Cardiac ventricle fibroblast (primary cell): ENCODE results near the gene DCP2. TPM values are rescaled to one million over a fixed set of nuclear protein-coding genes. Genes with fewer than 3 reads are reported as not detected.

Source experiments
- total RNA-seq: library from RNA; depleted of rRNA; stranded (reverse); fragments of >200 nt; gene quantifications from 2 replicates; pipeline ENCODE4 v1.2.3, GENCODE V29; 2015

The DCP2 gene
- total RNA-seq: 23.4 and 30.4 TPM in 2 replicates

DNA sequence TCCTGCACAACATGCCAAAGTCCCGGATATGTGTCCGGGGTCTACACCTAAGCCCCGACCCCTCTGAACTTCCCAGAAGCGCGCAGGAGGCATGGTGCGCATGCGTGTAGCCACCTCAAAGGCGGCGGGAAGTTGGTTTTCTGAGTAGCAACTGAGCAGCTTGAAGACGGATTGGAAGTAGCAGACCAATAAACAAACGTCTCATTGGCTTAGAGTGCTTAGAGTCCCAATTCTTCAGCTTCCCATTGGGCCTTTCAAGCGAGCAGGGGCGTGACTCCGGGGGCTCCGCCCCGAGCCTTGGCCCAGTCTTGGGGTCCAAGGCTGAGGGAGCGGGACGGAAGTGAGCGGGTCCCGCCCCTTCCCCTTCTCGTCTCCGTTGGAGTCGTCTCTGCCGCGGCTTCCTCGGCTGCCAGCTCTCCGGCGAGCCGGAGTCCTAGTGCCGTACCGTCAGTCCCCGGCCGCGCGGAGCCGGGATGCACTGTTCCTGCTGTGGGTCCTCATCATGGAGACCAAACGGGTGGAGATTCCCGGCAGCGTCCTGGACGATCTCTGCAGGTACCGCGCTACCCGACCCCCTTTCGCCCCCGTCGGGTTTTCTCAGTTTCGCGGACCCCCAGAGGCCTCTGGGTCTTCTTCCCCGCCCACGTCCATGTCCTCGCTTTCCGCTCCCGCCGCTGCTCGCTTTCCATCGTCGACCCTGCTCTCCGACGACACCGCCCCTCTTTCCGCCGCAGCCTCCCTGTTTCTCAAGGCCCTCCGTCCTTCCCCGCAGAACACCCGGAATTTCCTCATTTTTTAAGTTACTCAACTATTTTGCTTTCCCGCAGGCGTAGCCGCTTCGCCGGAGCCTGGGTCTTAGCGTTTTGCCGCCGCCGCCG, at the start of gene DCP2:
Gene DCP2 (plus strand): TSS at position 367 of the 878 bp plus-strand sequence. CDS start 136 bp downstream, at position 503.

Other genes starting within 250 kb of the DCP2 start
- 16.7 and 23.7 TPM in 2 replicates for gene APC, start 238.9 kb upstream of the DCP2 start, total RNA-seq
- 54.2 and 73.3 TPM in 2 replicates for gene SRP19, start 115.5 kb upstream of the DCP2 start, total RNA-seq
- gene REEP5, start 54.6 kb upstream of the DCP2 start, total RNA-seq: 43.9 and 52.4 TPM in 2 replicates